Measurements from ENCODE around the gene FNBP1. TPM values are rescaled to one million over a fixed set of nuclear protein-coding genes. Genes with fewer than 3 reads are reported as not detected.
"Not testable (repeated sequence)": the region's sequence is repeated elsewhere in the genome, so short reads cannot be mapped to it uniquely, and the experiment has no call there.

The FNBP1 gene
- polyA plus RNA-seq, 4 donors, result 42.1 to 53.5 (median 49.1) TPM

GRCh38 chr9:130023144-130023787 is 19.7 kb downstream of the FNBP1 start:
- DNase-seq (ENCODE audit: low read depth in 4 of 4, low spot score in 3 of 4), result no peak

- DNase-seq (ENCODE audit: low read depth in 4 of 4, low spot score in 3 of 4), result no peak
These were observed 20.3 kb downstream of the FNBP1 start for GRCh38 chr9:130022566-130023143.

- not testable (repeated sequence) for DNase-seq (ENCODE audit: low read depth in 4 of 4, low spot score in 3 of 4)
These were observed 21.1 kb downstream of the FNBP1 start for GRCh38 chr9:130021842-130022241.

- no peak for DNase-seq (ENCODE audit: low read depth in 4 of 4, low spot score in 3 of 4)
These were observed 21.9 kb downstream of the FNBP1 start for GRCh38 chr9:130021123-130021522.

GRCh38 chr9:130020618-130021017 is 22.4 kb downstream of the FNBP1 start:
- no peak for DNase-seq (ENCODE audit: low read depth in 4 of 4, low spot score in 3 of 4)

DNA sequence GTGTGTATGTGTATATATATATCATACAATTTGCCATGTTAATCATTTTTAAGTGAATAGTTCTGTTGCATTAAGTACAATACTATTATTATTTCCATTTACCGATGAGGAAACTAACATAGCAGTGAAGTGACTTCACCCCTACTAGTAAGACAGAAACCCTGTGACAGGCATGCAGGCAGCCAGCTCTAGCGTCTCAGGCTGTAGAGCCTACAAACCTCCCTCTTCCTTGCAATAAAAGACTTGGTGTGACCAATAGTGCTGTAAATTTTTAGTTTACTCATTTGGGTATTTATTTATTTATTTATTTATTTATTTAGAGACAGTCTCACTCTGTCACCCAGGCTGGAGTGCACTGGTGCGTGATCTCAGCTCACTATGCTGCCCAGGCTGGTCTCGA is 24.7 kb downstream of the FNBP1 start:
- DNase-seq (ENCODE audit: low read depth in 4 of 4, low spot score in 3 of 4), result no peak

- not testable (repeated sequence) for DNase-seq (ENCODE audit: low read depth in 4 of 4, low spot score in 3 of 4)
These were observed 25.5 kb downstream of the FNBP1 start for GRCh38 chr9:130017510-130017909.

- no peak for DNase-seq (ENCODE audit: low read depth in 4 of 4, low spot score in 3 of 4)
These were observed 25.9 kb downstream of the FNBP1 start for GRCh38 chr9:130017076-130017475.

DNA sequence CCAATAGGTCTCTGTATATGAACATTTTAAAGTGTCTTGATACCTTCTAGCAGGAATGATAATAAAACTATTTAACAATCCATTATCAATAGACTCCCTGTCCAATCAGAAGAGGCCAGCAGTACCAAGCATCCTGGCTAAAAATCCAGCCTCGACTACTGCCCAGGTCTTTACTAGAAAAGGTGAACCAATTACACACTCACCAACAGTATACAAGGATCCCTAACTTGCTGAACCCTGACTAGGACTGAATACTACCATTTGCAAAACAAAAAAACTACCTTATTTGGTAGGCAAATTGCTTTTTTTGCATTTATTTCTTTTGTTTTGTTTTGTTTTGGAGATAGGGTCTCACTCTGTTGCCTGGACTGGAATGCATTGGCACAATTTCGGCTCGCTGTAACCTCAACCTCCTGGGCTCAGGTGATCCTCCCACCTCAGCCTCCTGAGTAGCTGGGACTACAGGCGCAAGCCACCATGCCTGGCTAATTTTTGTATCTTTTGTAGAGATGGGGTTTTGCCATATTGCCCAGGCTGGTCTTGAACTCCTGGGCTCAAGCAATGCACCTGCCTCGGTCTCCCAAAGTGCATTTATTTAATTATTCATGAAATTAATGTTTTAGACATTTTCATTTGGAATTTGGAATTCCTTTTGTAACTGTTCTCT is 27.5 kb downstream of the FNBP1 start:
- DNase-seq (ENCODE audit: low read depth in 4 of 4, low spot score in 3 of 4), result no peak

GRCh38 chr9:130013326-130013725 is 29.7 kb downstream of the FNBP1 start:
- DNase-seq (ENCODE audit: low read depth in 4 of 4, low spot score in 3 of 4), result no peak

GRCh38 chr9:130010151-130010988 is 32.6 kb downstream of the FNBP1 start:
- DNase-seq (ENCODE audit: low read depth in 4 of 4, low spot score in 3 of 4), result no peak

GRCh38 chr9:130009546-130009945 is 33.4 kb downstream of the FNBP1 start:
- not testable (repeated sequence) for DNase-seq (ENCODE audit: low read depth in 4 of 4, low spot score in 3 of 4)

- no peak for DNase-seq (ENCODE audit: low read depth in 4 of 4, low spot score in 3 of 4)
These were observed 34.5 kb downstream of the FNBP1 start for GRCh38 chr9:130008538-130008937.

- not testable (repeated sequence) for DNase-seq (ENCODE audit: low read depth in 4 of 4, low spot score in 3 of 4)
These were observed 36.0 kb downstream of the FNBP1 start for GRCh38 chr9:130006952-130007351.

- DNase-seq (ENCODE audit: low read depth in 4 of 4, low spot score in 3 of 4), result no peak
These were observed 38.9 kb downstream of the FNBP1 start for GRCh38 chr9:130003943-130004552.

DNA sequence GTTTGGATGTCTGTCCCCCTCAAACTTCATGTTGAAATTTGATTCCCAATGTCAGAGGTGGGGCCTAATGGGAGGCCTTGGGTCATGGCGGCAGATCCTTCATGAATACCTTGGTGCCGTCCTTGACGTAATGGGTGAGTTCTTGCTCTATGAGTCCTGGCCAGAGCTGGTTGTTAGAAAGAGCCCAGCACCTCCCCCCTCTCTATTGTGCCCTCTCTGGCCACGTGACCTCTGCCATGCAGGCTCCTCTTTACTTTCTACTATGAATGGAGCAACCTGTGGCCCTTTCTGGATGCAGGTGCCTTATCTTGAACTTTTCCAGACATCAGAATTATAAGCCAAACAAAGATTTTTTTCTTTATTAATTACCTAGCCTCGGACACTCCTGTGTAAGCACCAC is 40.7 kb downstream of the FNBP1 start:
- DNase-seq (ENCODE audit: low read depth in 4 of 4, low spot score in 3 of 4), result no peak

DNA sequence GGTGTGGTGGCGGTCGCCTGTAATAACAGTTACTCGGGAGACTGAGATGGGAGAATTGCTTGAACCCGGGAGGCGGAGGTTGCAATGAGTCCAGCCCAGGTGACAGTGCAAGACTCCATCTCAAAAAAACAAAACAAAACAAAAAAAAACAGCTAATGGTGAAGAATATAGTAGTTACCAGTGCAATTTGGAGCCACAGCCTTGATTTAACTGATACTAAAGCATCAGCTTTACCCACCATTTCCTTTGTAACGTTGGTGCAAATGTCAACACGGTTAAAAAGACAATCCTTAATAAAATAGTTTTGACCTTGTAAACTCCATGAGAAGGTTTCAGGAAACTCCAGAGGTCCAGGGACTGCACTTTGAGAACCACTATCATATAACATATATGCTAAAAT is 41.8 kb downstream of the FNBP1 start:
- DNase-seq (ENCODE audit: low read depth in 4 of 4, low spot score in 3 of 4), result no peak

- DNase-seq (ENCODE audit: low read depth in 4 of 4, low spot score in 3 of 4), result no peak
These were observed 43.9 kb downstream of the FNBP1 start for GRCh38 chr9:129999141-129999510.

GRCh38 chr9:129998491-129999140 is 44.4 kb downstream of the FNBP1 start:
- no peak for DNase-seq (ENCODE audit: low read depth in 4 of 4, low spot score in 3 of 4)

- not testable (repeated sequence) for DNase-seq (ENCODE audit: low read depth in 4 of 4, low spot score in 3 of 4)
These were observed 45.3 kb downstream of the FNBP1 start for GRCh38 chr9:129997706-129998105.
